Breast epithelium (tissue), 3 donors: ENCODE measurements around the gene CARD9.

Experiments used
- POLR2A ChIP-seq: fragments of 450-650 bp; IDR thresholded peaks from one replicate; pipeline ENCODE4 v1.6.1; 2016; ENCODE audit warnings: antibody characterized with exemption, mild to moderate bottlenecking, moderate library complexity
- TF ChIP-seq, protein P1 (sequence below), 3 donors: fragments of 450-650 bp; IDR thresholded peaks; one replicate each; pipeline ENCODE4 v1.5.1; 2016 to 2017; ENCODE audit warnings: antibody characterized with exemption in 3 of 3, mild to moderate bottlenecking in 3 of 3, moderate library complexity in 3 of 3

DNA sequence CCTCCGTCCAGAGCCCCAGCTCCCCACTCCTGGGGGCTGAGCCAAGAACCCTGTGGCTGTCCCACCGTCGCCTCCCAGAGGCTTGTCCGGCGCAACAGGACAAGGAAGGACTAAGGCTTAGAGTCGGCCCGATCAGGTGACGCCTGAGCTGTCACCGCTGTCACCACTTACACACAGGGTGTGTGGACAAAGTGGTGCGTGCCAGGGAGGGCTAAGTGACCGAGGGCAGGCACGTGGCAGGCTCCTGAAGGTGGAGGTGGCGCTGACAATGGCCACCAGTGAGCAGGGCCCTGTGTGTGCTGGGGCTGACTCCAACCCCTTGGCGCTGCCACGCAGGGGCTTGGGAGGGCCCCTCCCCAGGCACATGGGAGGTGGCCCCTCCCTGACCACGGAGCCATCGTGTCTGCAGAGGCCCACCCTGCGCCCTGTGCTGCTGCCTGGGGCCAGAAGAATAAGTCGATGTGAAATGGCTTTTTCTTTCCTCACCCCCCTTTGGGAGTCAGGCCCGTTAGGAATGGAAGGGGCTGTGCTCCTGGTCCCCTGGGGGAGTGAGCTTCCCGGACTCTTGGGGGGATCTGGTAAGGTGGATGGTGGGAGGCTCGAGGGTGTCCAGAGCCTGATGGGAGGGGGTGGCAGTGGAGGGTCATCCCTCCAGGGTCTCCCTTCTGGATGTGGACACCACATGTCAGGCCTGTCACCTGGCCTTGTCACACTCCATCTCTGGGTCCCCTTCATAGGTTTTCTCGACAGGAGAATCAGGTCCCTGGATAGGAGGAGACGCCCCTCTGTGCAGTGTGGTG, 48.8 kb downstream of the CARD9 start:
- TF ChIP-seq, protein P1, sequence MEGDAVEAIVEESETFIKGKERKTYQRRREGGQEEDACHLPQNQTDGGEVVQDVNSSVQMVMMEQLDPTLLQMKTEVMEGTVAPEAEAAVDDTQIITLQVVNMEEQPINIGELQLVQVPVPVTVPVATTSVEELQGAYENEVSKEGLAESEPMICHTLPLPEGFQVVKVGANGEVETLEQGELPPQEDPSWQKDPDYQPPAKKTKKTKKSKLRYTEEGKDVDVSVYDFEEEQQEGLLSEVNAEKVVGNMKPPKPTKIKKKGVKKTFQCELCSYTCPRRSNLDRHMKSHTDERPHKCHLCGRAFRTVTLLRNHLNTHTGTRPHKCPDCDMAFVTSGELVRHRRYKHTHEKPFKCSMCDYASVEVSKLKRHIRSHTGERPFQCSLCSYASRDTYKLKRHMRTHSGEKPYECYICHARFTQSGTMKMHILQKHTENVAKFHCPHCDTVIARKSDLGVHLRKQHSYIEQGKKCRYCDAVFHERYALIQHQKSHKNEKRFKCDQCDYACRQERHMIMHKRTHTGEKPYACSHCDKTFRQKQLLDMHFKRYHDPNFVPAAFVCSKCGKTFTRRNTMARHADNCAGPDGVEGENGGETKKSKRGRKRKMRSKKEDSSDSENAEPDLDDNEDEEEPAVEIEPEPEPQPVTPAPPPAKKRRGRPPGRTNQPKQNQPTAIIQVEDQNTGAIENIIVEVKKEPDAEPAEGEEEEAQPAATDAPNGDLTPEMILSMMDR (IDR thresholded peaks at IDR 0.05): no peak
- TF ChIP-seq POLR2A: no peak
